ENCODE measurements around the gene ZNF813. TPM values are rescaled to one million over a fixed set of nuclear protein-coding genes. Genes with fewer than 3 reads are reported as not detected.
"Not testable (repeated sequence)": the region's sequence is repeated elsewhere in the genome, so short reads cannot be mapped to it uniquely, and the experiment has no call there.

Gene ZNF813
- total RNA-seq, 1 donor from 2014 or later = 2.2 TPM

DNA sequence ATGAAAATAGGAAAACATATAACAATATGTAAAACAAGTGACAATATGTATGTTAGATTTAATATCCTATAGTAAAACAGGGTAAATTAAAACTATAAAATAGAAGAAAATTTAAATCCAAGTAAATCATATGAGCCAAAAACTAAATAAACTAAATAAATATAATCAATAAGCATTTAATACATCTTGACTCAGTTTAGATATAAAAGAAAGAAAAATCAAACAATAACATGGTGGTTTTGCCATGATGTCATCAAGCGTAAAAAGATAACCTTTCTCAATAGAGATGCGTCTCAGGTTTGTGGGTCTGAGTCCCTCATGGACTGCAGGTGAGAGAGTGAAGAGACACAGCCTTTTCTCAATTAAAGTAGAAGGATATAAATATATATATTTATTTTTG, 43.8 kb downstream of the ZNF813 start:
- H3K36me3 Mint-ChIP-seq (ENCODE audit: low read depth) = no peaks in the 10 kb centered on the region
- no peak for DNase-seq (ENCODE audit: low spot score)
- no peaks in the 10 kb centered on the region for H3K27me3 Mint-ChIP-seq (ENCODE audit: low read depth)
- H3K4me1 Mint-ChIP-seq (ENCODE audit: low read depth) = no peaks in the 10 kb centered on the region
- H3K9me3 Mint-ChIP-seq (ENCODE audit: low read depth) = peaks cover 5% of the 10 kb centered on the region
- TF ChIP-seq, protein P1, sequence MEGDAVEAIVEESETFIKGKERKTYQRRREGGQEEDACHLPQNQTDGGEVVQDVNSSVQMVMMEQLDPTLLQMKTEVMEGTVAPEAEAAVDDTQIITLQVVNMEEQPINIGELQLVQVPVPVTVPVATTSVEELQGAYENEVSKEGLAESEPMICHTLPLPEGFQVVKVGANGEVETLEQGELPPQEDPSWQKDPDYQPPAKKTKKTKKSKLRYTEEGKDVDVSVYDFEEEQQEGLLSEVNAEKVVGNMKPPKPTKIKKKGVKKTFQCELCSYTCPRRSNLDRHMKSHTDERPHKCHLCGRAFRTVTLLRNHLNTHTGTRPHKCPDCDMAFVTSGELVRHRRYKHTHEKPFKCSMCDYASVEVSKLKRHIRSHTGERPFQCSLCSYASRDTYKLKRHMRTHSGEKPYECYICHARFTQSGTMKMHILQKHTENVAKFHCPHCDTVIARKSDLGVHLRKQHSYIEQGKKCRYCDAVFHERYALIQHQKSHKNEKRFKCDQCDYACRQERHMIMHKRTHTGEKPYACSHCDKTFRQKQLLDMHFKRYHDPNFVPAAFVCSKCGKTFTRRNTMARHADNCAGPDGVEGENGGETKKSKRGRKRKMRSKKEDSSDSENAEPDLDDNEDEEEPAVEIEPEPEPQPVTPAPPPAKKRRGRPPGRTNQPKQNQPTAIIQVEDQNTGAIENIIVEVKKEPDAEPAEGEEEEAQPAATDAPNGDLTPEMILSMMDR (IDR thresholded peaks at IDR 0.05) = no peak
- no peak overlapping the region for H3K27ac Mint-ChIP-seq (ENCODE audit: unreplicated experiment)
- no peak overlapping the region for H3K4me3 Mint-ChIP-seq (ENCODE audit: unreplicated experiment)

DNA sequence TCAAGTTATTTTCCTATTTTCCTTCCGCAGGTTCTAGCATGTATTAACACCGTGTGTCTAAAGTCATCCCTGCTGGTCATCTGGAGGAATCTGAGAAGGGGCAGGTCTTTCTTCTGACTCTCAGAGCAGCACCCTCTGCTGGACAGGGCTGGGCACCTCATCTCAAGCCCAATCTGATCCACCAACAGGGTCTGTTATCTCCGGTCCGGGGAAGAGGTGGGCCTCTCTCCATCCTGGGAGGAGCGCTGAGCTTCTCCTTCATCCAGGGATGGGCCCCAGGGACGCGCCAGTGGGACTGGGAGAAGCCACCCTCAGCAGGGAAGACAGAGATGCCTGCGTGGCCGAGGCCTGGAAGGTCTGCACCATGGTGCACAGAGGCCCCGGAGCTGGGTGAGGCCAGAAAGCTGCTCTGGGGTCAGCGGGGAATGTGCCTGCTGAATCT, 44.4 kb downstream of the ZNF813 start:
- H3K9me3 Mint-ChIP-seq (ENCODE audit: low read depth) = peaks cover 5% of the 10 kb centered on the region
- H3K36me3 Mint-ChIP-seq (ENCODE audit: low read depth) = no peaks in the 10 kb centered on the region
- H3K4me3 Mint-ChIP-seq (ENCODE audit: unreplicated experiment) = no peak overlapping the region
- TF ChIP-seq, protein P1 (IDR thresholded peaks at IDR 0.05) = peak; percentile 64
- no peaks in the 10 kb centered on the region for H3K27me3 Mint-ChIP-seq (ENCODE audit: low read depth)
- H3K4me1 Mint-ChIP-seq (ENCODE audit: low read depth) = no peaks in the 10 kb centered on the region
- DNase-seq (ENCODE audit: low spot score) = no peak
- H3K27ac Mint-ChIP-seq (ENCODE audit: unreplicated experiment) = no peak overlapping the region

DNA sequence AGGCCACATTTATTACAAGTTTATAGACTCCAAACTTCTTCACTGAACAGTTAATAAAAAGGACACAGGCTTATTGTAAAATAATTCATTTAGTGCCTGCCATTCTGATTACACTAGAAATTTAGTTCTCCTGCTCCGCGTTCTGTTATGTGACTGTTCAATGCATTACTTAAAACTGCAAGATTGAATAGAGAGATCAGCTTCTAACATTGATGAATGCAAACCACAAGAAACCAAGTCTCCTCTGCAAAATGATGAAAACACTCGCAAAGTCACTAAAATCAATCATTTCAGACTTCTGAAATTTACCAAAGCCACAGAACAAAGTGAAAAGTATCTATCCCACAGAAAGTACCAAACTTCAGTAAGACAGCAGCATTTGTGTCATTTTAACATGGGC, 47.5 kb downstream of the ZNF813 start:
- DNase-seq (ENCODE audit: low spot score); H3K4me1 Mint-ChIP-seq (ENCODE audit: low read depth); H3K36me3 Mint-ChIP-seq (ENCODE audit: low read depth); H3K27ac Mint-ChIP-seq (ENCODE audit: unreplicated experiment); H3K27me3 Mint-ChIP-seq (ENCODE audit: low read depth); H3K4me3 Mint-ChIP-seq (ENCODE audit: unreplicated experiment): not testable (repeated sequence)
- peaks cover 13% of the 10 kb centered on the region for H3K9me3 Mint-ChIP-seq (ENCODE audit: low read depth)

DNA sequence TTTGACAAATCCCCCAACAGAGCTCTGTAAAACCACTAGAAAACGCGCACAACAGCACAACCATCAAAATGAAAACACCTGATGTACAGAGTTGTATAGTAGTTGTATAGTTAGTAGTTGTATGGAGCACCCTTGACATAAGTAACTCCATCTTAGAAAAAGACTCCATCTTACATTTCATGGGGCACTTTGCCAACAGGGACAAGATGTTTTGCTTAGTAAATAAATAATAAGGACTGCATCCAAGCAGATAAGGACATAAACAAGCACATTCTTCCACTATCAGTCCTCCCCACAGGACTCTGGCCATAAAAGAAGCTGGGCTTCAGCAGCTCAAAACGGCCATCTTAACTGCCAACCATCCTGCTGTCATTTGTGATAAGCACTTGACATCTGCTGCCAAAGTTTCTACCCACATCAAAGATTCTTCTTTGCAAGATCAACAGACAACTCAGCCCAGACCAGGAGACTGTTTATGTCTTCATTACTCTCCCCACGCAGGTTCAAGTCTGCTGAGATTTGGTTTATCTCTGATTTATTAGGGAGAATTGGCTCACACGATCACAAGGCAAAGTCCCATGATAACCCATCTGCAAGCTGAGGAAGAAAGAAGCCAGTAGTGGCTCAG, 49.7 kb downstream of the ZNF813 start:
- no peaks in the 10 kb centered on the region for H3K27me3 Mint-ChIP-seq (ENCODE audit: low read depth)
- TF ChIP-seq, protein P1 (IDR thresholded peaks at IDR 0.05) = no peak

DNA sequence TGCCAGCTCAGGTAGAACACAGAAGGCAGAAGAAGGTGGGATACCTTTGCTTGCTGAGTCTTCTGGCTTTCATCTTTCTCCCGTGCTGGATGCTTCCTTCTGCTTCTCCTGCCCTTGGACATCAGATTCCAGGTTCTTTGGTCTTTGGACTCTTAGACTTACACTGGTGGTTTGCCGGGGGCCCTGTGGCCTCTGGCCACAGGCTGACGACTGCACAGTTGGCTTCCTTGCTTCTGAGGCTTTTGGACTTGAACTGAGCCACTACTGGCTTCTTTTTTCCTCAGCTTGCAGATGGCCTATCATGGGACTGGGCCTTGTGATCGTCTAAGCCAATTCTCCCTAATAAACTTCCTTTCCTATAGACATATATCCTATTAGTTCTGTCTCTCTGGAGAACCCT, 50.6 kb downstream of the ZNF813 start:
- TF ChIP-seq, protein P1 (IDR thresholded peaks at IDR 0.05) = no peak
- Mint-ChIP-seq H3K9me3 (ENCODE audit: low read depth) (peaks cover 13% of the 10 kb centered on the region), H3K4me1 (ENCODE audit: low read depth) (peaks cover 14% of the 10 kb centered on the region), H3K36me3 (ENCODE audit: low read depth) (peaks cover 2% of the 10 kb centered on the region), H3K4me3 (ENCODE audit: unreplicated experiment) (no peak overlapping the region), H3K27ac (ENCODE audit: unreplicated experiment) (no peak overlapping the region), H3K27me3 (ENCODE audit: low read depth) (no peaks in the 10 kb centered on the region)
- no peak for DNase-seq (ENCODE audit: low spot score)

More for the DNA sequence above, 49.7 kb downstream of the ZNF813 start:
- peaks cover 2% of the 10 kb centered on the region for H3K36me3 Mint-ChIP-seq (ENCODE audit: low read depth)
- peaks cover 13% of the 10 kb centered on the region for H3K9me3 Mint-ChIP-seq (ENCODE audit: low read depth)
- H3K27ac Mint-ChIP-seq (ENCODE audit: unreplicated experiment) = no peak overlapping the region
- no peak for DNase-seq (ENCODE audit: low spot score)
- peaks cover 14% of the 10 kb centered on the region for H3K4me1 Mint-ChIP-seq (ENCODE audit: low read depth)
- no peak overlapping the region for H3K4me3 Mint-ChIP-seq (ENCODE audit: unreplicated experiment)

DNA sequence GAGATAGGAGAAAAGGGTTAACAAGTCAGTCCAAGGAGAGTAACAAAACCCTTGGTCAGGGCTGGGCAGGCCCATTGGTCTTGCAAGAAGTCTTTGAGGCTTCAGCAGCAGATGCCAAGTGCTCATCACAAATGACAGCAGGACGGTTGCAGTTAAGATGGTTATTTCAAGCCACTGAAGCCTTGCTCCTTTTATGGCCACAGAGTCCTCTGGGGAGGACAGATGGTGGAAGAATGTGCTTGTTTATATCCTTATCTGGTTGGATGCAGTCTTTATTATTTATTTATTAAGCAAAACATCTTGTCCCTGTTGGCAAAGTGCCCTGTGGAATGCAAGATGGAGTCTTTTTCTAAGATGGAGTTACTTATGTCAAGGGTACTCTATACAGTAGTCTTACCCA, 51.2 kb downstream of the ZNF813 start:
- Mint-ChIP-seq H3K9me3 (ENCODE audit: low read depth) (peaks cover 13% of the 10 kb centered on the region), H3K36me3 (ENCODE audit: low read depth) (peaks cover 2% of the 10 kb centered on the region), H3K4me1 (ENCODE audit: low read depth) (peaks cover 14% of the 10 kb centered on the region), H3K27ac (ENCODE audit: unreplicated experiment) (no peak overlapping the region), H3K4me3 (ENCODE audit: unreplicated experiment) (no peak overlapping the region), H3K27me3 (ENCODE audit: low read depth) (no peaks in the 10 kb centered on the region)
- TF ChIP-seq, protein P1 (IDR thresholded peaks at IDR 0.05) = no peak
- DNase-seq (ENCODE audit: low spot score) = no peak
